IMR-90 (cell line): Measurements from ENCODE around the gene SMG1. TPM values are rescaled to one million over a fixed set of nuclear protein-coding genes. Genes with fewer than 3 reads are reported as not detected.

ENCODE experiments used
- ATAC-seq: fragments of 200-7000 bp; cut with Tn5 transposase; 2 replicates; pipeline ENCODE4 v1.9.1; 2020; ENCODE audit warnings: low read depth, mild to moderate bottlenecking, moderate library complexity
- BruUV-seq: library from RNA; stranded (reverse); fragments of 400-500 nt; replicated peaks from 2 replicates; lab custom pipeline; 2021; lab: Mats Ljungman, UMichigan
- CTCF ChIA-PET: fragments of 300-600 bp; formaldehyde crosslinking; extraction: SDS; loops from one replicate; lab custom pipeline; 2021; ENCODE audit warnings: antibody characterized with exemption; lab: Yijun Ruan, JAX
- POLR2A ChIA-PET: fragments of 300-600 bp; sonication (Branson Sonifier 250); formaldehyde crosslinking; loops from one replicate; lab custom pipeline; 2022; ENCODE audit warnings: antibody characterized with exemption; ENCODE audit not compliant: unreplicated experiment; lab: Charles Lee
- DNase-seq: peaks from one replicate; pipeline ENCODE4 v3.0.0; 2013
- H2AFZ ChIP-seq: replicated peaks from 2 replicates; pipeline ENCODE3; 2013; ENCODE audit warnings: low read length, mild to moderate bottlenecking; ENCODE audit not compliant: poor library complexity
- H2AK5ac ChIP-seq: 2 replicates; pipeline ENCODE4 v1.6.1; 2013; ENCODE audit warnings: low read depth, low read length, inconsistent platforms
- H2AK9ac ChIP-seq: replicated peaks from 2 replicates; pipeline ENCODE3; 2013; ENCODE audit warnings: mild to moderate bottlenecking, low read depth, low read length, moderate library complexity; ENCODE audit not compliant: poor library complexity
- H2BK120ac ChIP-seq: 2 replicates; pipeline ENCODE4 v1.6.1; 2013; ENCODE audit warnings: low read depth, low read length, inconsistent platforms
- H2BK15ac ChIP-seq: 3 replicates; pipeline ENCODE4 v1.6.1; 2013; ENCODE audit warnings: low read depth, low read length, inconsistent platforms
- H2BK20ac ChIP-seq: 2 replicates; pipeline ENCODE4 v1.6.1; 2013; ENCODE audit warnings: low read depth, mild to moderate bottlenecking, inconsistent platforms, low read length, moderate library complexity
- H2BK5ac ChIP-seq: 2 replicates; pipeline ENCODE4 v1.6.1; 2013; ENCODE audit warnings: mild to moderate bottlenecking, low read depth, low read length, inconsistent platforms; ENCODE audit not compliant: poor library complexity, severe bottlenecking
- H3K14ac ChIP-seq: replicated peaks from 2 replicates; pipeline ENCODE4 v1.6.1; 2013; ENCODE audit warnings: low read depth, low read length, inconsistent platforms
- H3K18ac ChIP-seq: 2 replicates; pipeline ENCODE4 v1.6.1; 2013; ENCODE audit warnings: low read depth, low read length, control low read depth
- H3K23ac ChIP-seq: 2 replicates; pipeline ENCODE4 v1.6.1; 2013; ENCODE audit warnings: low read depth, low read length, inconsistent platforms
- H3K27ac ChIP-seq: 2 replicates; pipeline ENCODE4 v1.5.1; 2013; ENCODE audit warnings: mild to moderate bottlenecking, control low read depth, low read length; ENCODE audit not compliant: insufficient read depth
- H3K27me3 ChIP-seq: 2 replicates; pipeline ENCODE4 v1.6.1; 2013; ENCODE audit warnings: low read length; ENCODE audit not compliant: control insufficient read depth, insufficient read depth
- H3K36me3 ChIP-seq: 2 replicates; pipeline ENCODE4 v1.6.1; 2013; ENCODE audit warnings: low read length, mixed read lengths; ENCODE audit not compliant: control insufficient read depth, insufficient read depth
- H3K4ac ChIP-seq: 2 replicates; pipeline ENCODE4 v1.6.1; 2013; ENCODE audit warnings: low read depth, low read length, inconsistent platforms
- H3K4me1 ChIP-seq: 2 replicates; pipeline ENCODE4 v1.6.1; 2013; ENCODE audit warnings: low read length, mixed read lengths; ENCODE audit not compliant: control insufficient read depth, insufficient read depth
- H3K4me2 ChIP-seq: 2 replicates; pipeline ENCODE4 v1.6.1; 2013; ENCODE audit warnings: low read depth, mild to moderate bottlenecking, control low read depth, low read length, moderate library complexity
- H3K4me3 ChIP-seq: 2 replicates; pipeline ENCODE4 v1.5.1; 2013; ENCODE audit warnings: low read depth, mild to moderate bottlenecking, control low read depth, low read length, moderate library complexity; ENCODE audit not compliant: insufficient read depth
- H3K56ac ChIP-seq: 2 replicates; pipeline ENCODE4 v1.6.1; 2013; ENCODE audit warnings: low read length, inconsistent platforms; ENCODE audit not compliant: insufficient read depth; ENCODE audit errors: extremely low read depth
- H3K79me1 ChIP-seq, 2 experiments: 2 replicates each; pipeline ENCODE4 v1.6.1; 2013; ENCODE audit warnings: low read length in 2 of 2, inconsistent platforms in 1 of 2, low read depth in 1 of 2
- H3K9ac ChIP-seq: 2 replicates; pipeline ENCODE4 v1.6.1; 2013; ENCODE audit warnings: low read depth, low read length, control low read depth
- H3K9me1 ChIP-seq: 2 replicates; pipeline ENCODE4 v1.6.1; 2013; ENCODE audit warnings: low read length, inconsistent platforms; ENCODE audit not compliant: insufficient read depth
- H3K9me3 ChIP-seq: 2 replicates; pipeline ENCODE4 v1.6.1; 2013; ENCODE audit warnings: low read length; ENCODE audit not compliant: control insufficient read depth, insufficient read depth
- H4K20me1 ChIP-seq: 2 replicates; pipeline ENCODE4 v1.6.1; 2013; ENCODE audit warnings: low read length, inconsistent platforms; ENCODE audit not compliant: insufficient read depth
- H4K5ac ChIP-seq: 2 replicates; pipeline ENCODE4 v1.6.1; 2013; ENCODE audit warnings: mild to moderate bottlenecking, low read depth, low read length, control low read depth
- H4K8ac ChIP-seq, 2 experiments: 2 replicates each; pipeline ENCODE4 v1.6.1; 2013; ENCODE audit warnings: low read depth in 2 of 2, low read length in 2 of 2, control low read depth in 1 of 2, inconsistent platforms in 1 of 2
- H4K91ac ChIP-seq: 2 replicates; pipeline ENCODE4 v1.6.1; 2013; ENCODE audit warnings: low read depth, low read length, inconsistent platforms; ENCODE audit not compliant: insufficient read depth
- BHLHE40 ChIP-seq: fragments of 150-350 bp; IDR thresholded peaks from 2 replicates; pipeline ENCODE4 v1.6.1; 2016; ENCODE audit warnings: mild to moderate bottlenecking, low read depth, low read length
- CEBPB ChIP-seq: IDR thresholded peaks from 2 replicates; pipeline ENCODE4 v1.6.1; 2012; ENCODE audit warnings: low read depth, low read length, improper control_type of control experiment
- CHD1 ChIP-seq: IDR thresholded peaks from 2 replicates; pipeline ENCODE4 v1.6.1; 2012; ENCODE audit warnings: low read depth, low read length, improper control_type of control experiment
- FOS ChIP-seq: fragments of 150-350 bp; IDR thresholded peaks from 2 replicates; pipeline ENCODE4 v1.6.1; 2016; ENCODE audit warnings: low read depth, low read length
- MAFK ChIP-seq: IDR thresholded peaks from 2 replicates; pipeline ENCODE4 v1.6.1; 2012; ENCODE audit warnings: low read depth, low read length, improper control_type of control experiment
- MAZ ChIP-seq: IDR thresholded peaks from 2 replicates; pipeline ENCODE4 v1.6.1; 2012; ENCODE audit warnings: low read depth, mild to moderate bottlenecking, low read length, improper control_type of control experiment, moderate library complexity, borderline replicate concordance
- MXI1 ChIP-seq: IDR thresholded peaks from 2 replicates; pipeline ENCODE4 v1.6.1; 2012; ENCODE audit warnings: low read depth, mild to moderate bottlenecking, low read length, moderate library complexity, borderline replicate concordance
- NFE2L2 ChIP-seq: fragments of 150-350 bp; IDR thresholded peaks from 2 replicates; pipeline ENCODE4 v1.6.1; 2016; ENCODE audit warnings: low read depth, mild to moderate bottlenecking, low read length
- POLR2A ChIP-seq: IDR thresholded peaks from 2 replicates; pipeline ENCODE4 v1.6.1; 2012; ENCODE audit warnings: mild to moderate bottlenecking, low read depth, low read length
- RAD21 ChIP-seq: IDR thresholded peaks from 2 replicates; pipeline ENCODE4 v1.6.1; 2012; ENCODE audit warnings: low read length, improper control_type of control experiment
- RCOR1 ChIP-seq: IDR thresholded peaks from 2 replicates; pipeline ENCODE4 v1.6.1; 2012; ENCODE audit warnings: mild to moderate bottlenecking, low read length, improper control_type of control experiment; ENCODE audit not compliant: insufficient replicate concordance
- RFX5 ChIP-seq: IDR thresholded peaks from 2 replicates; pipeline ENCODE4 v1.8.0; 2012; ENCODE audit warnings: low read depth, mild to moderate bottlenecking, low read length, moderate library complexity
- SMC3 ChIP-seq: fragments of 150-350 bp; IDR thresholded peaks from 2 replicates; pipeline ENCODE4 v1.6.1; 2016; ENCODE audit warnings: low read depth, mild to moderate bottlenecking, antibody characterized with exemption, low read length, moderate library complexity
- WGBS, 2 experiments: methylation state at CpG; one replicate each; pipeline versions ENCODE4 v1.1.5 to v1.1.7; 2013; ENCODE audit warnings: missing lambda C conversion rate in 2 of 2; ENCODE audit not compliant: insufficient read length in 1 of 2; ENCODE audit errors: extremely low coverage in 2 of 2; 5-methylcytosine and 5-hydroxymethylcytosine counted together
- dilution Hi-C: fragments of 300-500 bp; cut with HindIII; formaldehyde crosslinking; loops from one replicate; pipeline ENCODE4 v1.14.3; 2018; ENCODE audit warnings: low sequenced_read_pairs; ENCODE audit not compliant: unreplicated experiment
- in situ Hi-C: fragments of 300-500 bp; cut with MboI; formaldehyde crosslinking; loops from 3 replicates; pipeline ENCODE4 v1.14.3; 2019; ENCODE audit warnings: low sequenced_read_pairs, inconsistent platforms, mixed read lengths
- intact Hi-C: fragments of 100-400 bp; cut with micrococcal nuclease; formaldehyde crosslinking; loops from 2 replicates; pipeline ENCODE4 v1.10.0; 2022
- polyA plus RNA-seq, 3 experiments: library from polyadenylated mRNA; depleted of rRNA; stranded (reverse); fragments of >200 nt; gene quantifications; 2 replicates each; pipeline ENCODE4 v1.2.3, GENCODE V29; 2012; ENCODE audit warnings: low replicate concordance in 1 of 3
- total RNA-seq: library from RNA; depleted of rRNA; stranded (reverse); fragments of >200 nt; gene quantifications from 2 replicates; pipeline ENCODE4 v1.2.3, GENCODE V29; 2012
- TF ChIP-seq, protein P1 (sequence below): conservative IDR thresholded peaks from 2 replicates; pipeline ENCODE4 v1.5.1; 2012; ENCODE audit warnings: mild to moderate bottlenecking, low read depth, low read length, improper control_type of control experiment
- TF ChIP-seq, protein P2 (sequence below): fragments of 150-350 bp; IDR thresholded peaks from 2 replicates; pipeline ENCODE4 v1.6.1; 2017; ENCODE audit warnings: mild to moderate bottlenecking, antibody characterized with exemption, low read length, low read depth

SMG1 gene
- total and polyA plus RNA-seq, 2 of the 4 experiments (the other 2 are of a cell fraction) = 13.4 to 53.8 TPM

DNA sequence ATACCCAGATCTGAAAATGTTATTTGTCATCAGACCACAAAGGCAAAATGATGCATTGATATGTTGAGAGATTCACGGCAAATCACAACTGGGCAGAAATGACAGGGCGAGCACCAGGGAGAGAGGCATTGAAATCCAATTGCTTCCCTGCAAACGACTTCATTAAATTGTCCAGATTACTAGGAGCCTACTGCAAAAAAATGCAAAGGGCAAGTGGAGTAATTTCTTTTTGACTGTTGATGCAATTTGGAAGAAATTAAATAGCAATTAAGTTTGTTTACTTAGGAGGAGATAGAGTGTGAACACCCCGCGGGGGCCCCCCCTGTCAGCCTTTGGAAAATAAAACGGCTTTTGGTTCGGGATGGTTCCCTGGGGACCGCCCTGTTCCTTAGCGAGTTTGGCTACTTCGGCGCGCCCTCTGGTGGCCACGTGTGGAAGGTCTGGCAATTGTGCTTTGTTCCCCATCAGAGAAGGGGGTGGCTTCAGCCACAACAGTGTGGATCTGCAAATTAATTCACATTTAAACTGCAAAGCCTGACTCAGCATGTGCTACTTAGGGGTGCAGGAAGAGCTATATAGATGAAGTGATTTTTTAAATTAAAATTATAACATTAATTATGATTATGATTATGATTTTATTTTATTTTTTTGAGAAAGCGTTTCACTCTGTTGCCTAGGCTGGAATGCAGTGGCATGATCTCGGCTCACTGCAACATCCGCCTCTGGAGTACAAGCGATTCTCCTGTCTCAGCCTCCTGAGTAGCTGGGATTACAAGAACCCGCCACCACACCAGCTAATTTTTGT, 43.0 kb upstream of the SMG1 start (continued):
- TF ChIP-seq MAZ = no peak

DNA sequence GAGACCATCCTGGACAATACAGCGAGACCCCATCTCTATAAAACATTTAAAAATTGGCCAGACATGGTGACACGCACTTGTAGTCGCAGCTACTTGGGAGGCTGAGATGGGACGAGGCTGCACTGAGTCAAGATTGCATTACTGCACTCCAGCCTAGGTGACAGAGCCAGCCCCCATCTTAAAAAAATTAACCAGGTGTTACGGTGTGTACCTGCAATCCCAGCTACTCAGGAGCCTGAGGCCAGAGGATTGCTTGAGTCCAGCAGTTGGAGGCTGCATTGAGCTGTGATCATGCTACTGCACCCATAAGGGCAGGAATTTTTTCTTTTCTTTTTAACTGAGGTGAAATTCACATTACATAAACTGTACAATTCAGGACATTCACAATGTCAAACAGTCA, 40.6 kb upstream of the SMG1 start:
- H3K23ac ChIP-seq = no peak overlapping the region
- in situ Hi-C loops (no loop called here), dilution Hi-C loops (no loop called here), intact Hi-C loops (no loop called here)
- no peaks in the 10 kb centered on the region for H3K9me1 ChIP-seq
- no peak overlapping the region for H3K56ac ChIP-seq
- H3K18ac ChIP-seq = no peak overlapping the region
- H2AFZ ChIP-seq = no peak overlapping the region
- H3K4me2 ChIP-seq = no peak overlapping the region
- no peak overlapping the region for H3K27ac ChIP-seq
- H2AK9ac ChIP-seq = no peak overlapping the region
- ChIA-PET POLR2A (no interaction called here), CTCF (interaction anchor here (1.3 kb wide), 1 partner anchor 17 kb away, joined by 3 read pairs; the partner anchor contains the start of gene TMC7)
- no peaks in the 10 kb centered on the region for H4K20me1 ChIP-seq
- BruUV-seq = no TSS peak
- H2AK5ac ChIP-seq = no peak overlapping the region
- H2BK5ac ChIP-seq = no peak overlapping the region
- no peaks in the 10 kb centered on the region for H3K36me3 ChIP-seq
- H3K14ac ChIP-seq = no peak overlapping the region
- no peak overlapping the region for H3K9ac ChIP-seq
- no peak overlapping the region for H3K4me3 ChIP-seq
- no peak overlapping the region for H2BK20ac ChIP-seq
- H3K79me1 ChIP-seq = no peaks in the 10 kb centered on the region
- no peak overlapping the region for H3K4ac ChIP-seq
- no peaks in the 10 kb centered on the region for H3K4me1 ChIP-seq
- H4K5ac ChIP-seq = no peak overlapping the region
- DNase-seq = no peak
- no peak overlapping the region for H4K91ac ChIP-seq
- no peaks in the 10 kb centered on the region; the same call in 1 of the 2 replicates for H3K27me3 ChIP-seq
- no peaks in the 10 kb centered on the region for H3K9me3 ChIP-seq
- no peak for ATAC-seq
- H2BK120ac ChIP-seq = no peak overlapping the region
- no peak overlapping the region for H2BK15ac ChIP-seq
- no peak overlapping the region for H4K8ac ChIP-seq
- 100% methylated on average over 1 of the region's 5 CpGs; no CpG with 5 or more reads in 1 of the 2 experiments for whole genome bisulfite sequencing, 2 experiments
- no peak for TF ChIP-seq CEBPB
- TF ChIP-seq CHD1 = no peak
- no peak for TF ChIP-seq RAD21
- TF ChIP-seq POLR2A = no peak
- no peak for TF ChIP-seq NFE2L2
- no peak for TF ChIP-seq RCOR1
- TF ChIP-seq RFX5 = no peak
- TF ChIP-seq, protein P1, sequence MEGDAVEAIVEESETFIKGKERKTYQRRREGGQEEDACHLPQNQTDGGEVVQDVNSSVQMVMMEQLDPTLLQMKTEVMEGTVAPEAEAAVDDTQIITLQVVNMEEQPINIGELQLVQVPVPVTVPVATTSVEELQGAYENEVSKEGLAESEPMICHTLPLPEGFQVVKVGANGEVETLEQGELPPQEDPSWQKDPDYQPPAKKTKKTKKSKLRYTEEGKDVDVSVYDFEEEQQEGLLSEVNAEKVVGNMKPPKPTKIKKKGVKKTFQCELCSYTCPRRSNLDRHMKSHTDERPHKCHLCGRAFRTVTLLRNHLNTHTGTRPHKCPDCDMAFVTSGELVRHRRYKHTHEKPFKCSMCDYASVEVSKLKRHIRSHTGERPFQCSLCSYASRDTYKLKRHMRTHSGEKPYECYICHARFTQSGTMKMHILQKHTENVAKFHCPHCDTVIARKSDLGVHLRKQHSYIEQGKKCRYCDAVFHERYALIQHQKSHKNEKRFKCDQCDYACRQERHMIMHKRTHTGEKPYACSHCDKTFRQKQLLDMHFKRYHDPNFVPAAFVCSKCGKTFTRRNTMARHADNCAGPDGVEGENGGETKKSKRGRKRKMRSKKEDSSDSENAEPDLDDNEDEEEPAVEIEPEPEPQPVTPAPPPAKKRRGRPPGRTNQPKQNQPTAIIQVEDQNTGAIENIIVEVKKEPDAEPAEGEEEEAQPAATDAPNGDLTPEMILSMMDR = no peak
- no peak for TF ChIP-seq BHLHE40
- TF ChIP-seq SMC3 = no peak
- TF ChIP-seq, protein P2, sequence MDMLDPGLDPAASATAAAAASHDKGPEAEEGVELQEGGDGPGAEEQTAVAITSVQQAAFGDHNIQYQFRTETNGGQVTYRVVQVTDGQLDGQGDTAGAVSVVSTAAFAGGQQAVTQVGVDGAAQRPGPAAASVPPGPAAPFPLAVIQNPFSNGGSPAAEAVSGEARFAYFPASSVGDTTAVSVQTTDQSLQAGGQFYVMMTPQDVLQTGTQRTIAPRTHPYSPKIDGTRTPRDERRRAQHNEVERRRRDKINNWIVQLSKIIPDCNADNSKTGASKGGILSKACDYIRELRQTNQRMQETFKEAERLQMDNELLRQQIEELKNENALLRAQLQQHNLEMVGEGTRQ = no peak
- TF ChIP-seq FOS = no peak
- no peak for TF ChIP-seq MXI1
- TF ChIP-seq MAFK = no peak
- no peak for TF ChIP-seq MAZ
